Measurements from ENCODE around the gene CCDC106. TPM values are rescaled to one million over a fixed set of nuclear protein-coding genes. Genes with fewer than 3 reads are reported as not detected.

Gene CCDC106
- total RNA-seq, 1 experiment from 2014 or later, result 19.9 TPM

DNA sequence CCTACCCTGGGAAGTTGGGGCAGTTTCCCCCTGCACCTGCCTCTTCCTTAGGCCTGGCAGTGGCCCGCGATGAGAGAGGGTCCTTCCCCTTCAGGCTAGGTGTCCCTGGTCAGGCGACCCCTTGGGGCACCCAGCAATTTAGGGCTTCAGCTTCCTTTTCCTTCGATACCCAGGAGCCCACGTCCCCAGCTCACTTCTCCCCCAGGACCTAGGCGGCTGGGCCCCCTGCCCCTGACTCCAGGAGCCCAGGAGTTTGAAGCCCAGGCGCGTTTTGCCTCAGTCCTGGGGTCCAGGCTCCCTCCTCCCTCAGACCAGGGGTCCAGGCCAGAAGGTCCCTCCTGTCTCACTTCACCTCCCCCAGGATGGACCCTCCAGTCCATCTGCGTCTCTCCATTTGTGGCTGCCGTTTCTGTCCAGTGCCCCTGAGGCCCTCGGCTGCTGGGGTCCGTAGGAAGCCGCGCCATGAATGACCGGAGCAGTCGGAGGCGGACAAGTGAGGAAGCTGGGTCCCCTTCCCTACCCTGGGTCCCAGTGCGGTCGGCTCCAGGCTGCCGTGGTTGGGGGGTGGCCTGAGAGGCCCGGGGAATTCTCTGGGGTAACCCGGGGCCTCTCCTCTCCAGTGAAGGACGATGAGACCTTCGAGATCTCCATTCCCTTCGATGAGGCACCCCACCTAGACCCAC, 714 bp downstream of the CCDC106 start:
- Histone ChIP-seq H3K56ac (ENCODE audit: insufficient read length, low read depth, low read length) (no peak overlapping the region), H4K5ac (ENCODE audit: insufficient read length, low read depth, low read length) (no peak overlapping the region), H3K79me2 (ENCODE audit: insufficient read depth, low read length) (peaks cover 7% of the 10 kb centered on the region; the same call in 1 of the 2 replicates), H2AFZ (ENCODE audit: low read length) (no peak overlapping the region), H3T11ph (ENCODE audit: low read length) (no peak overlapping the region), H3K9me3 (ENCODE audit: control insufficient read depth, low read depth, low read length) (no peaks in the 10 kb centered on the region), H2AK5ac (ENCODE audit: insufficient read length, low read length) (no peak overlapping the region), H3K23me2 (ENCODE audit: insufficient read length, low read depth, low read length, poor library complexity, severe bottlenecking) (peaks cover 26% of the 10 kb centered on the region), H3K23ac (ENCODE audit: insufficient read length, low read depth, low read length) (no peak overlapping the region), H2BK120ac (ENCODE audit: low read depth, low read length, poor library complexity, severe bottlenecking) (no peak overlapping the region), H4K8ac (replicated peaks; ENCODE audit: insufficient read length, low read depth, low read length) (no peak overlapping the region), H3K14ac (ENCODE audit: insufficient read depth, low read length) (peak overlapping the region; percentile 55; the same call in 1 of the 2 replicates), H3K4me2 (ENCODE audit: insufficient read depth, insufficient read length, low read length) (peak overlapping the region; percentile 91), H3K79me1 (ENCODE audit: insufficient read depth, low read depth, low read length, poor library complexity, severe bottlenecking) (peaks cover 3% of the 10 kb centered on the region), H3K4ac (ENCODE audit: low read depth, low read length) (no peak overlapping the region), H3K18ac (ENCODE audit: insufficient read length, low read depth, low read length) (no peak overlapping the region), H2BK20ac (ENCODE audit: low read depth, low read length, poor library complexity, severe bottlenecking) (no peak overlapping the region), H4K20me1 (ENCODE audit: control insufficient read depth, insufficient read depth, insufficient read length) (peaks cover 5% of the 10 kb centered on the region), H2BK5ac (ENCODE audit: insufficient read length, low read length) (no peak overlapping the region), H4K91ac (ENCODE audit: insufficient read length, low read depth, low read length) (no peak overlapping the region), H3K27ac (ENCODE audit: insufficient read length, low read depth, low read length) (no peak overlapping the region), H3K4me1 (ENCODE audit: insufficient read depth, low read length) (no peaks in the 10 kb centered on the region), H3K9ac (ENCODE audit: extremely low read depth, insufficient read length, low read length) (peak overlapping the region; percentile 41), H3K27me3 (ENCODE audit: insufficient read depth, low read length) (no peaks in the 10 kb centered on the region), H2BK12ac (ENCODE audit: insufficient read length, low read depth, low read length) (no peak overlapping the region), H2BK15ac (ENCODE audit: low read depth, low read length) (no peak overlapping the region)
- no peak for TF ChIP-seq CTCF (conservative IDR thresholded peaks at IDR 0.05)
- Mint-ChIP-seq H3K4me3 (peak overlapping the region; percentile 72 to 83), H3K4me1 (peaks cover 14 to 28% of the 10 kb centered on the region in 2 experiments), H3K27me3 (ENCODE audit: low read depth) (no peaks in the 10 kb centered on the region; the same call in none of the 2 replicates), H3K9me3 (no peaks in the 10 kb centered on the region; a peak in 2 of 5 replicates), H3K27ac (peak overlapping the region in 1 of 3 experiments; percentile 74; a peak in 1 of 7 replicates), H3K36me3 (ENCODE audit: insufficient read depth in 1 of 3, low read depth in 3 of 3) (peaks cover 19 to 57% (median 46%) of the 10 kb centered on the region in 3 experiments)
- no CpG with 5 or more reads among the region's 25 CpGs for WGBS (ENCODE audit: extremely low coverage, insufficient read length, low lambda C conversion rate)
- no peak for DNase-seq

Measured in H9 (cell line).